Activated CD8-positive, alpha-beta T cell treated with anti-CD3 and anti-CD28 coated beads, Interleukin-2, amount 10 ng/mL, durations not matched to agents 7 days and 5 days (primary cell): ENCODE measurements around the gene PRIM2. TPM values are rescaled to one million over a fixed set of nuclear protein-coding genes. Genes with fewer than 3 reads are reported as not detected.
"Not testable (repeated sequence)": the region's sequence is repeated elsewhere in the genome, so short reads cannot be mapped to it uniquely, and the experiment has no call there.

Experiments used
- ATAC-seq: fragments of 150-1000 bp; cut with Tn5 transposase; one replicate; pipeline ENCODE4 v1.10.0; 2021; ENCODE audit warnings: moderate library complexity
- CTCF ChIA-PET: fragments of 350-600 bp; sonication (Branson Sonifier 250); formaldehyde crosslinking; loops from one replicate; lab custom pipeline; 2021; ENCODE audit warnings: antibody characterized with exemption; lab: Charles Lee
- POLR2A ChIA-PET: fragments of 350-600 bp; sonication (Branson Sonifier 250); formaldehyde crosslinking; loops from one replicate; lab custom pipeline; 2021; ENCODE audit warnings: antibody characterized with exemption; lab: Charles Lee
- DNase-seq: peaks from one replicate; pipeline ENCODE4 v3.0.0-alpha.2; 2020
- H3K27ac Mint-ChIP-seq: one replicate; pipeline ENCODE4 v1.8.0; 2021; ENCODE audit warnings: mild to moderate bottlenecking, mixed read lengths
- H3K27me3 Mint-ChIP-seq: one replicate; pipeline ENCODE4 v1.8.0; 2021; ENCODE audit warnings: low read depth, mixed read lengths
- H3K36me3 Mint-ChIP-seq: one replicate; pipeline ENCODE4 v1.8.0; 2021; ENCODE audit warnings: low read depth, mixed read lengths
- H3K4me1 Mint-ChIP-seq: one replicate; pipeline ENCODE4 v1.8.0; 2021; ENCODE audit warnings: low read depth, mixed read lengths
- H3K4me3 Mint-ChIP-seq: one replicate; pipeline ENCODE4 v1.8.0; 2021; ENCODE audit warnings: mild to moderate bottlenecking, mixed read lengths
- H3K9me3 Mint-ChIP-seq: one replicate; pipeline ENCODE4 v1.8.0; 2022; ENCODE audit warnings: mixed read lengths; ENCODE audit not compliant: insufficient read depth
- total RNA-seq, 2 experiments: library from RNA; stranded (reverse); gene quantifications; one replicate each; pipeline ENCODE4 v1.2.3, GENCODE V29; 2021

PRIM2 gene
- total RNA-seq, 2 experiments from 2014 or later, result 41.4 to 46.5 TPM

GRCh38 chr6:57329933-57330332 lies 12.5 kb downstream of the PRIM2 start:
- peaks cover 47% of the 10 kb centered on the region for H3K9me3 Mint-ChIP-seq
- peaks cover 3% of the 10 kb centered on the region for H3K4me1 Mint-ChIP-seq
- H3K27ac Mint-ChIP-seq, result no peak overlapping the region
- no peak for DNase-seq
- H3K36me3 Mint-ChIP-seq, result peaks cover 88% of the 10 kb centered on the region
- H3K27me3 Mint-ChIP-seq, result no peaks in the 10 kb centered on the region
- no peak for ATAC-seq
- POLR2A ChIA-PET, result no interaction called here
- no peak overlapping the region for H3K4me3 Mint-ChIP-seq
- CTCF ChIA-PET, result no interaction called here

- ATAC-seq (no peak), DNase-seq (no peak)
- ChIA-PET CTCF (no interaction called here), POLR2A (no interaction called here)
- Mint-ChIP-seq H3K4me1 (peaks cover 5% of the 10 kb centered on the region), H3K4me3 (no peak overlapping the region), H3K27me3 (no peaks in the 10 kb centered on the region), H3K36me3 (peaks cover 32% of the 10 kb centered on the region), H3K9me3 (no peaks in the 10 kb centered on the region), H3K27ac (no peak overlapping the region)
These were observed 24.8 kb downstream of the PRIM2 start for GRCh38 chr6:57342148-57342669.

- H3K9me3 Mint-ChIP-seq, H3K27ac Mint-ChIP-seq, ATAC-seq, CTCF ChIA-PET, H3K4me3 Mint-ChIP-seq, H3K27me3 Mint-ChIP-seq, POLR2A ChIA-PET, DNase-seq: not testable (repeated sequence)
- Mint-ChIP-seq H3K4me1 (peaks cover 16% of the 10 kb centered on the region), H3K36me3 (peaks cover 31% of the 10 kb centered on the region)
These were observed 25.9 kb downstream of the PRIM2 start for GRCh38 chr6:57343342-57343741.

- ATAC-seq, H3K4me3 Mint-ChIP-seq, CTCF ChIA-PET, H3K9me3 Mint-ChIP-seq, H3K27ac Mint-ChIP-seq, H3K27me3 Mint-ChIP-seq, DNase-seq, POLR2A ChIA-PET: not testable (repeated sequence)
- peaks cover 49% of the 10 kb centered on the region for H3K36me3 Mint-ChIP-seq
- H3K4me1 Mint-ChIP-seq, result peaks cover 24% of the 10 kb centered on the region
These were observed 29.3 kb downstream of the PRIM2 start for GRCh38 chr6:57346715-57347114.

GRCh38 chr6:57347597-57347996 lies 30.2 kb downstream of the PRIM2 start:
- POLR2A ChIA-PET, H3K27ac Mint-ChIP-seq, DNase-seq, H3K4me3 Mint-ChIP-seq, CTCF ChIA-PET, ATAC-seq, H3K9me3 Mint-ChIP-seq, H3K27me3 Mint-ChIP-seq: not testable (repeated sequence)
- H3K4me1 Mint-ChIP-seq, result peaks cover 24% of the 10 kb centered on the region
- peaks cover 49% of the 10 kb centered on the region for H3K36me3 Mint-ChIP-seq

- ATAC-seq, H3K9me3 Mint-ChIP-seq, DNase-seq, H3K27me3 Mint-ChIP-seq, H3K4me3 Mint-ChIP-seq, CTCF ChIA-PET, H3K27ac Mint-ChIP-seq, POLR2A ChIA-PET: not testable (repeated sequence)
- peaks cover 51% of the 10 kb centered on the region for H3K36me3 Mint-ChIP-seq
- H3K4me1 Mint-ChIP-seq, result peaks cover 24% of the 10 kb centered on the region
These were observed 33.0 kb downstream of the PRIM2 start for GRCh38 chr6:57350443-57350842.

GRCh38 chr6:57352596-57352995 lies 35.2 kb downstream of the PRIM2 start:
- Mint-ChIP-seq H3K4me1 (peaks cover 20% of the 10 kb centered on the region), H3K36me3 (peaks cover 44% of the 10 kb centered on the region)
- POLR2A ChIA-PET, H3K27me3 Mint-ChIP-seq, H3K27ac Mint-ChIP-seq, ATAC-seq, DNase-seq, H3K9me3 Mint-ChIP-seq, H3K4me3 Mint-ChIP-seq, CTCF ChIA-PET: not testable (repeated sequence)

GRCh38 chr6:57358319-57358718 lies 40.9 kb downstream of the PRIM2 start:
- ATAC-seq, CTCF ChIA-PET, H3K4me1 Mint-ChIP-seq, H3K27me3 Mint-ChIP-seq, H3K9me3 Mint-ChIP-seq, POLR2A ChIA-PET, DNase-seq, H3K27ac Mint-ChIP-seq, H3K4me3 Mint-ChIP-seq: not testable (repeated sequence)
- H3K36me3 Mint-ChIP-seq, result peaks cover 19% of the 10 kb centered on the region

- POLR2A ChIA-PET, ATAC-seq, H3K9me3 Mint-ChIP-seq, DNase-seq, H3K27ac Mint-ChIP-seq, CTCF ChIA-PET, H3K27me3 Mint-ChIP-seq, H3K4me1 Mint-ChIP-seq, H3K4me3 Mint-ChIP-seq: not testable (repeated sequence)
- H3K36me3 Mint-ChIP-seq, result peaks cover 16% of the 10 kb centered on the region
These were observed 42.3 kb downstream of the PRIM2 start for GRCh38 chr6:57359766-57360165.

GRCh38 chr6:57362340-57362739 lies 44.9 kb downstream of the PRIM2 start:
- H3K4me3 Mint-ChIP-seq, DNase-seq, H3K27me3 Mint-ChIP-seq, H3K27ac Mint-ChIP-seq, H3K9me3 Mint-ChIP-seq, CTCF ChIA-PET, H3K4me1 Mint-ChIP-seq, ATAC-seq, POLR2A ChIA-PET: not testable (repeated sequence)
- peaks cover 11% of the 10 kb centered on the region for H3K36me3 Mint-ChIP-seq

GRCh38 chr6:57365076-57365583 lies 47.7 kb downstream of the PRIM2 start:
- not testable (repeated sequence) for ATAC-seq, H3K4me3 Mint-ChIP-seq

GRCh38 chr6:57368965-57369731 lies 51.7 kb downstream of the PRIM2 start:
- CTCF ChIA-PET, H3K4me3 Mint-ChIP-seq, ATAC-seq, H3K9me3 Mint-ChIP-seq, H3K4me1 Mint-ChIP-seq, H3K27me3 Mint-ChIP-seq, POLR2A ChIA-PET, DNase-seq, H3K27ac Mint-ChIP-seq: not testable (repeated sequence)
- peaks cover 23% of the 10 kb centered on the region for H3K36me3 Mint-ChIP-seq

More at GRCh38 chr6:57365076-57365583, 47.7 kb downstream of the PRIM2 start:
- H3K36me3 Mint-ChIP-seq, CTCF ChIA-PET, H3K9me3 Mint-ChIP-seq, H3K27me3 Mint-ChIP-seq, H3K27ac Mint-ChIP-seq, H3K4me1 Mint-ChIP-seq, POLR2A ChIA-PET, DNase-seq: not testable (repeated sequence)
